ENCODE data around the gene IRF2BPL. TPM values are rescaled to one million over a fixed set of nuclear protein-coding genes. Genes with fewer than 3 reads are reported as not detected.

The IRF2BPL gene
- total RNA-seq, 1 donor from 2014 or later, result 70.2 TPM

DNA sequence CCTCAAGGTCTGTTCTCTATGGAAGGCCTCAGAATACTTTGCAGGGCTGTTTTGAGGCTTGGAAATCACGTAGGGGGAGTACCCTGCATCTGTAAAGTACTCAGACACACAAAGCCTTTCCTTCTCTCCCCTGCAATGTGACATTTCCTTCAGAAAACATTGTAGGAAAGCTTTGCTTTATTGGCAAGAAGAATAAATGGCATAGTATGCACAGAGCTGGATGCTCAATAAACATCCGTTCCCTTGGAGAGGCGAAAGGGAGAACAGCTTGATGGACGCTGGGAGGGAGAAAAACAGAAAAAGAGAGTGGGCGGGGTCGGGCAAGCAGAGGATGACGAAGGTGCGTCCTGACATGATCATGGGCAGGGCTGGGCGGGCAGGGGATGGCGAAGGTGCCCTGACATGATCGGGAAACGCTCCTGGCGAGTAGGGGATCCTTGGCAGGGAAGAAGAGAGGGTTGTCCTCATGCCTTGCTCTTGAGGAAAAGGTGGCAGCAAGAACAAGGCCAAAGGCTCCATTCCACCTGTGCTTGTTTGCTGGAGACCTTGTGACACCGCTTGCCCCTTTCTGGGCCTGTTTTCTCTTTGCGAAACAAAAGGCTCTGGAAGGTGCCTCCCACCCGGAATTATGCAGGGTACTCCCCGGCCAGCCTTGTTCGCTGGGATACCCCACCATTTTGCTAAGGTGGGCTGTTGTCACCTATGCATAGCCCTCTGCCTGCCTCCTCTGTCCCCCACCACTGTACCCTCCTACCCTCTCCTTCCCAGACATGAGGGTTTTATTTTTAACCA is 21.1 kb downstream of the IRF2BPL start:
- TF ChIP-seq, protein P1, sequence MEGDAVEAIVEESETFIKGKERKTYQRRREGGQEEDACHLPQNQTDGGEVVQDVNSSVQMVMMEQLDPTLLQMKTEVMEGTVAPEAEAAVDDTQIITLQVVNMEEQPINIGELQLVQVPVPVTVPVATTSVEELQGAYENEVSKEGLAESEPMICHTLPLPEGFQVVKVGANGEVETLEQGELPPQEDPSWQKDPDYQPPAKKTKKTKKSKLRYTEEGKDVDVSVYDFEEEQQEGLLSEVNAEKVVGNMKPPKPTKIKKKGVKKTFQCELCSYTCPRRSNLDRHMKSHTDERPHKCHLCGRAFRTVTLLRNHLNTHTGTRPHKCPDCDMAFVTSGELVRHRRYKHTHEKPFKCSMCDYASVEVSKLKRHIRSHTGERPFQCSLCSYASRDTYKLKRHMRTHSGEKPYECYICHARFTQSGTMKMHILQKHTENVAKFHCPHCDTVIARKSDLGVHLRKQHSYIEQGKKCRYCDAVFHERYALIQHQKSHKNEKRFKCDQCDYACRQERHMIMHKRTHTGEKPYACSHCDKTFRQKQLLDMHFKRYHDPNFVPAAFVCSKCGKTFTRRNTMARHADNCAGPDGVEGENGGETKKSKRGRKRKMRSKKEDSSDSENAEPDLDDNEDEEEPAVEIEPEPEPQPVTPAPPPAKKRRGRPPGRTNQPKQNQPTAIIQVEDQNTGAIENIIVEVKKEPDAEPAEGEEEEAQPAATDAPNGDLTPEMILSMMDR (IDR thresholded peaks at IDR 0.05; ENCODE audit: insufficient read depth, low read length, poor library complexity, severe bottlenecking), result no peak
- no peak overlapping the region for H3K4me3 ChIP-seq (ENCODE audit: low read depth, low read length)
- no peak for DNase-seq (ENCODE audit: low read depth)

GRCh38 chr14:77006132-77006531 is 22.4 kb downstream of the IRF2BPL start:
- no peak for DNase-seq (ENCODE audit: low read depth)
- no peaks in the 10 kb centered on the region for H3K36me3 ChIP-seq (ENCODE audit: control insufficient read depth, insufficient read depth, low read length)
- TF ChIP-seq, protein P1 (IDR thresholded peaks at IDR 0.05; ENCODE audit: insufficient read depth, low read length, poor library complexity, severe bottlenecking), result no peak
- H3K27me3 ChIP-seq (ENCODE audit: control insufficient read depth, insufficient read depth, low read length), result no peaks in the 10 kb centered on the region
- H3K4me3 ChIP-seq (ENCODE audit: low read depth, low read length), result no peak overlapping the region

More for the DNA sequence above, 21.1 kb downstream of the IRF2BPL start:
- no peaks in the 10 kb centered on the region for H3K27me3 ChIP-seq (ENCODE audit: control insufficient read depth, insufficient read depth, low read length)
- H3K36me3 ChIP-seq (ENCODE audit: control insufficient read depth, insufficient read depth, low read length), result no peaks in the 10 kb centered on the region

DNA sequence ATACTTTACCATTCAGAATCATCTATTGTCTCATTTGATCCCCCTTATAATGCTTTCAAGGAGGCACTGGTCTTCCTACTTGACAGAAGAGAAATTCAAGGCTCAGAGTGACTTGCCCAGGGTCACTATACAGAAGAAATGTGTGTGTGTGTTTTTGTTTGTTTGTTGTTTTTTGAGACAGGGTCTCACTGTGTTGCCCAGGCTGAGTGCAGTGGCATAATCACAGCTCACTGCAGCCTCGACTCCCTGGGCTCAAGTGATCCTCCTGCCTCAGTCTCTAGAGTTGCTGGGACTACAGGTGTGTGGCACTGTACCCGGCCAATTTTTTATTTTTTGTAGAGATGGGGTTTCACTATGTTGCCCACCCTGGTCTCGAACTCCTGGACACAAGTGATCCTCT is 22.9 kb downstream of the IRF2BPL start:
- no peak overlapping the region for H3K4me3 ChIP-seq (ENCODE audit: low read depth, low read length)
- H3K36me3 ChIP-seq (ENCODE audit: control insufficient read depth, insufficient read depth, low read length), result no peaks in the 10 kb centered on the region
- DNase-seq (ENCODE audit: low read depth), result no peak
- H3K27me3 ChIP-seq (ENCODE audit: control insufficient read depth, insufficient read depth, low read length), result no peaks in the 10 kb centered on the region
- TF ChIP-seq, protein P1 (IDR thresholded peaks at IDR 0.05; ENCODE audit: insufficient read depth, low read length, poor library complexity, severe bottlenecking), result no peak

DNA sequence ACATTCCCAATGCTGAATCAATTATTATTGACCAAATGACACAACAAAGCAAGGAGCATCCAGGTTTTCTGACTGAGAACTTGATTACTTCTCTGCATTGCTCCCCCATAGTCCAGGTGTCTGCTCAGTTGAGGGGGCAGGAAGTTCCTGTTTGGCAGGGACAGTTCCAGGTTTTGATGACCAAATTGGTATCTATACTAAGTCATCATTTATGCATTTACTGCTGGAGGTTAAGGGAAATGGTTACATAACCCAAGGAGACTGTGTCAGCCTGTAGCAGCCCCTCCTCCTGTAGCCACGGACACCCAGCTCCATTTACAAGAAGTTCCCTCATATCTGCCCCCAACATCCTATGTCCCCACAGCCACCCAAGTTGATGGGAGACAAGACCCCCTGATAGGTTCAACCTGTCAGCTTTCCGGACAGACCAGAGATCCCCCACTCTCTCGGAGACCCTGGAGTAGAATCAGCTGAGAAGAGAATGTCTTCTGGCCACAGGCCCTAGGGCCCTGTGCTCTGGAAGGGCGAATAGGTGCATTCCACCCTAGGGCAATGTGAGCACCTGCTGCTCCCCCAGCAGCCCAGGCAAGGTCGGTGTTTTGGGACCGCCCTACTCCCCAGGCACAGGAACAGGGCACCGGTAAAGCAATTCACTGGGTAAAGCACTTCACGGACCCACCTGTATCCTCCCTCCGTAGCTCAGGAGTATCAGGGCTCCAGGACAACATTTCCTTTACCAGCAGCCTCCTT is 23.6 kb downstream of the IRF2BPL start:
- Histone ChIP-seq H3K27me3 (ENCODE audit: control insufficient read depth, insufficient read depth, low read length) (no peaks in the 10 kb centered on the region), H3K36me3 (ENCODE audit: control insufficient read depth, insufficient read depth, low read length) (no peaks in the 10 kb centered on the region), H3K4me3 (ENCODE audit: low read depth, low read length) (no peak overlapping the region)
- TF ChIP-seq, protein P1 (IDR thresholded peaks at IDR 0.05; ENCODE audit: insufficient read depth, low read length, poor library complexity, severe bottlenecking), result no peak
- DNase-seq (ENCODE audit: low read depth), result no peak

GRCh38 chr14:77003960-77004710 is 24.4 kb downstream of the IRF2BPL start:
- TF ChIP-seq, protein P1 (IDR thresholded peaks at IDR 0.05; ENCODE audit: insufficient read depth, low read length, poor library complexity, severe bottlenecking), result no peak
- no peak overlapping the region for H3K4me3 ChIP-seq (ENCODE audit: low read depth, low read length)
- DNase-seq (ENCODE audit: low read depth), result no peak

More at GRCh38 chr14:77003960-77004710, 24.4 kb downstream of the IRF2BPL start:
- no peaks in the 10 kb centered on the region for H3K36me3 ChIP-seq (ENCODE audit: control insufficient read depth, insufficient read depth, low read length)
- no peaks in the 10 kb centered on the region for H3K27me3 ChIP-seq (ENCODE audit: control insufficient read depth, insufficient read depth, low read length)

All from kidney epithelial cell (primary cell).